HG03469 (cell line): ENCODE measurements around the gene EXT2.

Experiments
- ATAC-seq: cut with Tn5 transposase; IDR thresholded peaks from one replicate; pipeline ENCODE4 v1.9.1; 2021; ENCODE audit warnings: mild to moderate bottlenecking, moderate library complexity, moderate number of reproducible peaks; ENCODE audit not compliant: unreplicated experiment

Gene EXT2

GRCh38 chr11:44198146-44198724, 102.8 kb downstream of the EXT2 start:
- ATAC-seq = no peak

- ATAC-seq = no peak
Observed at GRCh38 chr11:44199298-44199697, 103.8 kb downstream of the EXT2 start.

GRCh38 chr11:44199816-44200215, 104.3 kb downstream of the EXT2 start:
- no peak for ATAC-seq

- no peak for ATAC-seq
Observed at GRCh38 chr11:44203270-44204043, 108.0 kb downstream of the EXT2 start.

GRCh38 chr11:44205352-44205751, 109.9 kb downstream of the EXT2 start:
- ATAC-seq = no peak

- ATAC-seq = no peak
Observed at GRCh38 chr11:44205836-44206235, 110.4 kb downstream of the EXT2 start.

- no peak for ATAC-seq
Observed at GRCh38 chr11:44207292-44207691, 111.8 kb downstream of the EXT2 start.

- no peak for ATAC-seq
Observed at GRCh38 chr11:44208976-44209603, 113.6 kb downstream of the EXT2 start.

GRCh38 chr11:44212128-44212527, 116.7 kb downstream of the EXT2 start:
- ATAC-seq = no peak

GRCh38 chr11:44213148-44213547, 117.7 kb downstream of the EXT2 start:
- no peak for ATAC-seq

GRCh38 chr11:44217432-44217831, 122.0 kb downstream of the EXT2 start:
- no peak for ATAC-seq

GRCh38 chr11:44219830-44220796, 124.6 kb downstream of the EXT2 start:
- ATAC-seq = no peak

GRCh38 chr11:44221456-44221855, 126.0 kb downstream of the EXT2 start:
- ATAC-seq = no peak

- ATAC-seq = no peak
Observed at GRCh38 chr11:44221992-44222391, 126.5 kb downstream of the EXT2 start.

- no peak for ATAC-seq
Observed at GRCh38 chr11:44223238-44223637, 127.8 kb downstream of the EXT2 start.

- no peak for ATAC-seq
Observed at GRCh38 chr11:44224867-44225501, 129.5 kb downstream of the EXT2 start.

- ATAC-seq = no peak
Observed at GRCh38 chr11:44226490-44226889, 131.0 kb downstream of the EXT2 start.

GRCh38 chr11:44226945-44227344, 131.5 kb downstream of the EXT2 start:
- ATAC-seq = no peak

GRCh38 chr11:44228379-44228778, 132.9 kb downstream of the EXT2 start:
- no peak for ATAC-seq

- no peak for ATAC-seq
Observed at GRCh38 chr11:44229098-44229497, 133.6 kb downstream of the EXT2 start.

- no peak for ATAC-seq
Observed at GRCh38 chr11:44229624-44230023, 134.1 kb downstream of the EXT2 start.
